IMR-90 (cell line): ENCODE results near the gene TBC1D9. TPM values are rescaled to one million over a fixed set of nuclear protein-coding genes. Genes with fewer than 3 reads are reported as not detected.

Experiments
- ATAC-seq: fragments of 200-7000 bp; cut with Tn5 transposase; 2 replicates; pipeline ENCODE4 v1.9.1; 2020; ENCODE audit warnings: low read depth, mild to moderate bottlenecking, moderate library complexity
- BruUV-seq: library from RNA; stranded (reverse); fragments of 400-500 nt; replicated peaks from 2 replicates; lab custom pipeline; 2021; lab: Mats Ljungman, UMichigan
- CTCF ChIA-PET: fragments of 300-600 bp; formaldehyde crosslinking; extraction: SDS; loops from one replicate; lab custom pipeline; 2021; ENCODE audit warnings: antibody characterized with exemption; lab: Yijun Ruan, JAX
- POLR2A ChIA-PET: fragments of 300-600 bp; sonication (Branson Sonifier 250); formaldehyde crosslinking; loops from one replicate; lab custom pipeline; 2022; ENCODE audit warnings: antibody characterized with exemption; ENCODE audit not compliant: unreplicated experiment; lab: Charles Lee
- DNase-seq: peaks from one replicate; pipeline ENCODE4 v3.0.0; 2013
- H2AFZ ChIP-seq: replicated peaks from 2 replicates; pipeline ENCODE3; 2013; ENCODE audit warnings: low read length, mild to moderate bottlenecking; ENCODE audit not compliant: poor library complexity
- H2AK5ac ChIP-seq: 2 replicates; pipeline ENCODE4 v1.6.1; 2013; ENCODE audit warnings: low read depth, low read length, inconsistent platforms
- H2AK9ac ChIP-seq: replicated peaks from 2 replicates; pipeline ENCODE3; 2013; ENCODE audit warnings: mild to moderate bottlenecking, low read depth, low read length, moderate library complexity; ENCODE audit not compliant: poor library complexity
- H2BK120ac ChIP-seq: 2 replicates; pipeline ENCODE4 v1.6.1; 2013; ENCODE audit warnings: low read depth, low read length, inconsistent platforms
- H2BK15ac ChIP-seq: 3 replicates; pipeline ENCODE4 v1.6.1; 2013; ENCODE audit warnings: low read depth, low read length, inconsistent platforms
- H2BK20ac ChIP-seq: 2 replicates; pipeline ENCODE4 v1.6.1; 2013; ENCODE audit warnings: low read depth, mild to moderate bottlenecking, inconsistent platforms, low read length, moderate library complexity
- H2BK5ac ChIP-seq: 2 replicates; pipeline ENCODE4 v1.6.1; 2013; ENCODE audit warnings: mild to moderate bottlenecking, low read depth, low read length, inconsistent platforms; ENCODE audit not compliant: poor library complexity, severe bottlenecking
- H3K14ac ChIP-seq: replicated peaks from 2 replicates; pipeline ENCODE4 v1.6.1; 2013; ENCODE audit warnings: low read depth, low read length, inconsistent platforms
- H3K18ac ChIP-seq: 2 replicates; pipeline ENCODE4 v1.6.1; 2013; ENCODE audit warnings: low read depth, low read length, control low read depth
- H3K23ac ChIP-seq: 2 replicates; pipeline ENCODE4 v1.6.1; 2013; ENCODE audit warnings: low read depth, low read length, inconsistent platforms
- H3K27ac ChIP-seq: 2 replicates; pipeline ENCODE4 v1.5.1; 2013; ENCODE audit warnings: mild to moderate bottlenecking, control low read depth, low read length; ENCODE audit not compliant: insufficient read depth
- H3K27me3 ChIP-seq: 2 replicates; pipeline ENCODE4 v1.6.1; 2013; ENCODE audit warnings: low read length; ENCODE audit not compliant: control insufficient read depth, insufficient read depth
- H3K36me3 ChIP-seq: 2 replicates; pipeline ENCODE4 v1.6.1; 2013; ENCODE audit warnings: low read length, mixed read lengths; ENCODE audit not compliant: control insufficient read depth, insufficient read depth
- H3K4ac ChIP-seq: 2 replicates; pipeline ENCODE4 v1.6.1; 2013; ENCODE audit warnings: low read depth, low read length, inconsistent platforms
- H3K4me1 ChIP-seq: 2 replicates; pipeline ENCODE4 v1.6.1; 2013; ENCODE audit warnings: low read length, mixed read lengths; ENCODE audit not compliant: control insufficient read depth, insufficient read depth
- H3K4me2 ChIP-seq: 2 replicates; pipeline ENCODE4 v1.6.1; 2013; ENCODE audit warnings: low read depth, mild to moderate bottlenecking, control low read depth, low read length, moderate library complexity
- H3K4me3 ChIP-seq: 2 replicates; pipeline ENCODE4 v1.5.1; 2013; ENCODE audit warnings: low read depth, mild to moderate bottlenecking, control low read depth, low read length, moderate library complexity; ENCODE audit not compliant: insufficient read depth
- H3K56ac ChIP-seq: 2 replicates; pipeline ENCODE4 v1.6.1; 2013; ENCODE audit warnings: low read length, inconsistent platforms; ENCODE audit not compliant: insufficient read depth; ENCODE audit errors: extremely low read depth
- H3K79me1 ChIP-seq, 2 experiments: 2 replicates each; pipeline ENCODE4 v1.6.1; 2013; ENCODE audit warnings: low read length in 2 of 2, inconsistent platforms in 1 of 2, low read depth in 1 of 2
- H3K9ac ChIP-seq: 2 replicates; pipeline ENCODE4 v1.6.1; 2013; ENCODE audit warnings: low read depth, low read length, control low read depth
- H3K9me1 ChIP-seq: 2 replicates; pipeline ENCODE4 v1.6.1; 2013; ENCODE audit warnings: low read length, inconsistent platforms; ENCODE audit not compliant: insufficient read depth
- H3K9me3 ChIP-seq: 2 replicates; pipeline ENCODE4 v1.6.1; 2013; ENCODE audit warnings: low read length; ENCODE audit not compliant: control insufficient read depth, insufficient read depth
- H4K20me1 ChIP-seq: 2 replicates; pipeline ENCODE4 v1.6.1; 2013; ENCODE audit warnings: low read length, inconsistent platforms; ENCODE audit not compliant: insufficient read depth
- H4K5ac ChIP-seq: 2 replicates; pipeline ENCODE4 v1.6.1; 2013; ENCODE audit warnings: mild to moderate bottlenecking, low read depth, low read length, control low read depth
- H4K8ac ChIP-seq, 2 experiments: 2 replicates each; pipeline ENCODE4 v1.6.1; 2013; ENCODE audit warnings: low read depth in 2 of 2, low read length in 2 of 2, control low read depth in 1 of 2, inconsistent platforms in 1 of 2
- H4K91ac ChIP-seq: 2 replicates; pipeline ENCODE4 v1.6.1; 2013; ENCODE audit warnings: low read depth, low read length, inconsistent platforms; ENCODE audit not compliant: insufficient read depth
- BHLHE40 ChIP-seq: fragments of 150-350 bp; IDR thresholded peaks from 2 replicates; pipeline ENCODE4 v1.6.1; 2016; ENCODE audit warnings: mild to moderate bottlenecking, low read depth, low read length
- CEBPB ChIP-seq: IDR thresholded peaks from 2 replicates; pipeline ENCODE4 v1.6.1; 2012; ENCODE audit warnings: low read depth, low read length, improper control_type of control experiment
- CHD1 ChIP-seq: IDR thresholded peaks from 2 replicates; pipeline ENCODE4 v1.6.1; 2012; ENCODE audit warnings: low read depth, low read length, improper control_type of control experiment
- FOS ChIP-seq: fragments of 150-350 bp; IDR thresholded peaks from 2 replicates; pipeline ENCODE4 v1.6.1; 2016; ENCODE audit warnings: low read depth, low read length
- MAFK ChIP-seq: IDR thresholded peaks from 2 replicates; pipeline ENCODE4 v1.6.1; 2012; ENCODE audit warnings: low read depth, low read length, improper control_type of control experiment
- MAZ ChIP-seq: IDR thresholded peaks from 2 replicates; pipeline ENCODE4 v1.6.1; 2012; ENCODE audit warnings: low read depth, mild to moderate bottlenecking, low read length, improper control_type of control experiment, moderate library complexity, borderline replicate concordance
- MXI1 ChIP-seq: IDR thresholded peaks from 2 replicates; pipeline ENCODE4 v1.6.1; 2012; ENCODE audit warnings: low read depth, mild to moderate bottlenecking, low read length, moderate library complexity, borderline replicate concordance
- NFE2L2 ChIP-seq: fragments of 150-350 bp; IDR thresholded peaks from 2 replicates; pipeline ENCODE4 v1.6.1; 2016; ENCODE audit warnings: low read depth, mild to moderate bottlenecking, low read length
- POLR2A ChIP-seq: IDR thresholded peaks from 2 replicates; pipeline ENCODE4 v1.6.1; 2012; ENCODE audit warnings: mild to moderate bottlenecking, low read depth, low read length
- RAD21 ChIP-seq: IDR thresholded peaks from 2 replicates; pipeline ENCODE4 v1.6.1; 2012; ENCODE audit warnings: low read length, improper control_type of control experiment
- RCOR1 ChIP-seq: IDR thresholded peaks from 2 replicates; pipeline ENCODE4 v1.6.1; 2012; ENCODE audit warnings: mild to moderate bottlenecking, low read length, improper control_type of control experiment; ENCODE audit not compliant: insufficient replicate concordance
- RFX5 ChIP-seq: IDR thresholded peaks from 2 replicates; pipeline ENCODE4 v1.8.0; 2012; ENCODE audit warnings: low read depth, mild to moderate bottlenecking, low read length, moderate library complexity
- SMC3 ChIP-seq: fragments of 150-350 bp; IDR thresholded peaks from 2 replicates; pipeline ENCODE4 v1.6.1; 2016; ENCODE audit warnings: low read depth, mild to moderate bottlenecking, antibody characterized with exemption, low read length, moderate library complexity
- dilution Hi-C: fragments of 300-500 bp; cut with HindIII; formaldehyde crosslinking; loops from one replicate; pipeline ENCODE4 v1.14.3; 2018; ENCODE audit warnings: low sequenced_read_pairs; ENCODE audit not compliant: unreplicated experiment
- in situ Hi-C: fragments of 300-500 bp; cut with MboI; formaldehyde crosslinking; loops from 3 replicates; pipeline ENCODE4 v1.14.3; 2019; ENCODE audit warnings: low sequenced_read_pairs, inconsistent platforms, mixed read lengths
- intact Hi-C: fragments of 100-400 bp; cut with micrococcal nuclease; formaldehyde crosslinking; loops from 2 replicates; pipeline ENCODE4 v1.10.0; 2022
- polyA plus RNA-seq, 3 experiments: library from polyadenylated mRNA; depleted of rRNA; stranded (reverse); fragments of >200 nt; gene quantifications; 2 replicates each; pipeline ENCODE4 v1.2.3, GENCODE V29; 2012; ENCODE audit warnings: low replicate concordance in 1 of 3
- total RNA-seq: library from RNA; depleted of rRNA; stranded (reverse); fragments of >200 nt; gene quantifications from 2 replicates; pipeline ENCODE4 v1.2.3, GENCODE V29; 2012
- TF ChIP-seq, protein P1 (sequence below): fragments of 150-350 bp; IDR thresholded peaks from 2 replicates; pipeline ENCODE4 v1.6.1; 2016; ENCODE audit warnings: low read depth, mild to moderate bottlenecking, low read length, moderate library complexity, borderline replicate concordance
- TF ChIP-seq, protein P2 (sequence below): conservative IDR thresholded peaks from 2 replicates; pipeline ENCODE4 v1.5.1; 2012; ENCODE audit warnings: mild to moderate bottlenecking, low read depth, low read length, improper control_type of control experiment
- TF ChIP-seq, protein P3 (sequence below): fragments of 150-350 bp; IDR thresholded peaks from 2 replicates; pipeline ENCODE4 v1.6.1; 2017; ENCODE audit warnings: mild to moderate bottlenecking, antibody characterized with exemption, low read length, low read depth

TBC1D9 gene
- total and polyA plus RNA-seq, 2 of the 4 experiments (the other 2 are of a cell fraction): 11.7 to 15.2 TPM

DNA sequence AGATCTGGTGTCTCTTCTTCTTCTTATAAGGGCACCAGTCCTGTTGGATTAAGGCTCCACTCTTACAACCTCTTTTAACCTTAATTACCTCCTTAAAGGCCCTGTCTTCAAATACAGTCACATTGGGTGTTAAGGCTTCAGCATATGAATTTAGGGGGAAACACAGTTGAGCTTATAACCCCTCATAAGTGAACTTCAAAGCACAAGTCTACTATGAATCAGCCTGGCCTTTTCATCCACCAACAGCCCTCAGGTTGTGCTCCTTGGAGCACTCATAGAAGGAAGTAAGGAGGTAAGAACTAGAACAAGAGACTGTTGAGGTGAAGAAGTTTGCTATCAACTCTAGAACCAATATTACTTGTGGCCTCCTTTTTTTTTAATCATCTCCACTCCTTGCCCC lies 18.8 kb upstream of the TBC1D9 start:
- H3K27me3 ChIP-seq: peaks cover 4% of the 10 kb centered on the region; the same call in 1 of the 2 replicates
- no peak overlapping the region for H3K27ac ChIP-seq

More for the DNA sequence above, 18.8 kb upstream of the TBC1D9 start:
- Histone ChIP-seq H2AK5ac (no peak overlapping the region), H3K4me2 (no peak overlapping the region), H4K91ac (no peak overlapping the region), H3K9ac (no peak overlapping the region), H3K56ac (no peak overlapping the region), H4K20me1 (no peaks in the 10 kb centered on the region), H4K8ac (no peak overlapping the region), H3K4me3 (no peak overlapping the region), H3K79me1 (no peaks in the 10 kb centered on the region), H3K9me1 (no peaks in the 10 kb centered on the region), H2BK15ac (no peak overlapping the region), H3K14ac (no peak overlapping the region), H3K36me3 (no peaks in the 10 kb centered on the region), H3K23ac (no peak overlapping the region), H2AK9ac (no peak overlapping the region), H3K18ac (no peak overlapping the region), H2BK120ac (no peak overlapping the region), H2BK20ac (no peak overlapping the region), H2AFZ (no peak overlapping the region), H4K5ac (no peak overlapping the region), H3K9me3 (no peaks in the 10 kb centered on the region), H3K4me1 (no peaks in the 10 kb centered on the region), H2BK5ac (no peak overlapping the region), H3K4ac (no peak overlapping the region)
- intact Hi-C loops (no loop called here), in situ Hi-C loops (no loop called here), dilution Hi-C loops (no loop called here)
- DNase-seq (no peak), ATAC-seq (no peak)
- ChIA-PET POLR2A (no interaction called here), CTCF (no interaction called here)
- BruUV-seq: no TSS peak
- TF ChIP-seq POLR2A (no peak), MAZ (no peak), CEBPB (no peak), RAD21 (no peak), MAFK (no peak), BHLHE40 (no peak), MXI1 (no peak), RFX5 (no peak), NFE2L2 (no peak), FOS (no peak), RCOR1 (no peak), CHD1 (no peak), SMC3 (no peak)
- TF ChIP-seq, protein P1, sequence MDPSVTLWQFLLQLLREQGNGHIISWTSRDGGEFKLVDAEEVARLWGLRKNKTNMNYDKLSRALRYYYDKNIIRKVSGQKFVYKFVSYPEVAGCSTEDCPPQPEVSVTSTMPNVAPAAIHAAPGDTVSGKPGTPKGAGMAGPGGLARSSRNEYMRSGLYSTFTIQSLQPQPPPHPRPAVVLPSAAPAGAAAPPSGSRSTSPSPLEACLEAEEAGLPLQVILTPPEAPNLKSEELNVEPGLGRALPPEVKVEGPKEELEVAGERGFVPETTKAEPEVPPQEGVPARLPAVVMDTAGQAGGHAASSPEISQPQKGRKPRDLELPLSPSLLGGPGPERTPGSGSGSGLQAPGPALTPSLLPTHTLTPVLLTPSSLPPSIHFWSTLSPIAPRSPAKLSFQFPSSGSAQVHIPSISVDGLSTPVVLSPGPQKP: no peak
- TF ChIP-seq, protein P2, sequence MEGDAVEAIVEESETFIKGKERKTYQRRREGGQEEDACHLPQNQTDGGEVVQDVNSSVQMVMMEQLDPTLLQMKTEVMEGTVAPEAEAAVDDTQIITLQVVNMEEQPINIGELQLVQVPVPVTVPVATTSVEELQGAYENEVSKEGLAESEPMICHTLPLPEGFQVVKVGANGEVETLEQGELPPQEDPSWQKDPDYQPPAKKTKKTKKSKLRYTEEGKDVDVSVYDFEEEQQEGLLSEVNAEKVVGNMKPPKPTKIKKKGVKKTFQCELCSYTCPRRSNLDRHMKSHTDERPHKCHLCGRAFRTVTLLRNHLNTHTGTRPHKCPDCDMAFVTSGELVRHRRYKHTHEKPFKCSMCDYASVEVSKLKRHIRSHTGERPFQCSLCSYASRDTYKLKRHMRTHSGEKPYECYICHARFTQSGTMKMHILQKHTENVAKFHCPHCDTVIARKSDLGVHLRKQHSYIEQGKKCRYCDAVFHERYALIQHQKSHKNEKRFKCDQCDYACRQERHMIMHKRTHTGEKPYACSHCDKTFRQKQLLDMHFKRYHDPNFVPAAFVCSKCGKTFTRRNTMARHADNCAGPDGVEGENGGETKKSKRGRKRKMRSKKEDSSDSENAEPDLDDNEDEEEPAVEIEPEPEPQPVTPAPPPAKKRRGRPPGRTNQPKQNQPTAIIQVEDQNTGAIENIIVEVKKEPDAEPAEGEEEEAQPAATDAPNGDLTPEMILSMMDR: no peak
- TF ChIP-seq, protein P3, sequence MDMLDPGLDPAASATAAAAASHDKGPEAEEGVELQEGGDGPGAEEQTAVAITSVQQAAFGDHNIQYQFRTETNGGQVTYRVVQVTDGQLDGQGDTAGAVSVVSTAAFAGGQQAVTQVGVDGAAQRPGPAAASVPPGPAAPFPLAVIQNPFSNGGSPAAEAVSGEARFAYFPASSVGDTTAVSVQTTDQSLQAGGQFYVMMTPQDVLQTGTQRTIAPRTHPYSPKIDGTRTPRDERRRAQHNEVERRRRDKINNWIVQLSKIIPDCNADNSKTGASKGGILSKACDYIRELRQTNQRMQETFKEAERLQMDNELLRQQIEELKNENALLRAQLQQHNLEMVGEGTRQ: no peak
